Measurements from ENCODE around the gene PDCD11.

GRCh38 chr10:103450201-103450695 is 53.8 kb downstream of the PDCD11 start:
- TF ChIP-seq EZH2 (IDR thresholded peaks at IDR 0.05; ENCODE audit: insufficient read depth, low read length) (no peak), CTCF (IDR thresholded peaks at IDR 0.05; ENCODE audit: insufficient read depth, low read depth, low read length) (no peak)

Data from astrocyte (in vitro differentiated cells and primary cell).